GM12864 (cell line): Measurements from ENCODE around the gene SPIB.

ENCODE experiments used
- DNase-seq: peaks from one replicate; pipeline ENCODE4 v3.0.0-alpha.2; 2011; ENCODE audit warnings: low read depth
- H3K4me3 ChIP-seq: 2 replicates; pipeline ENCODE4 v1.5.1; 2011; ENCODE audit warnings: mild to moderate bottlenecking, low read depth, low read length, control low read depth
- TF ChIP-seq, protein P1 (sequence below): IDR thresholded peaks from 2 replicates; pipeline ENCODE4 v1.5.1; 2011; ENCODE audit warnings: low read depth, mild to moderate bottlenecking, moderate library complexity, low read length, control low read depth, inconsistent platforms; ENCODE audit errors: missing control alignments

The SPIB gene

DNA sequence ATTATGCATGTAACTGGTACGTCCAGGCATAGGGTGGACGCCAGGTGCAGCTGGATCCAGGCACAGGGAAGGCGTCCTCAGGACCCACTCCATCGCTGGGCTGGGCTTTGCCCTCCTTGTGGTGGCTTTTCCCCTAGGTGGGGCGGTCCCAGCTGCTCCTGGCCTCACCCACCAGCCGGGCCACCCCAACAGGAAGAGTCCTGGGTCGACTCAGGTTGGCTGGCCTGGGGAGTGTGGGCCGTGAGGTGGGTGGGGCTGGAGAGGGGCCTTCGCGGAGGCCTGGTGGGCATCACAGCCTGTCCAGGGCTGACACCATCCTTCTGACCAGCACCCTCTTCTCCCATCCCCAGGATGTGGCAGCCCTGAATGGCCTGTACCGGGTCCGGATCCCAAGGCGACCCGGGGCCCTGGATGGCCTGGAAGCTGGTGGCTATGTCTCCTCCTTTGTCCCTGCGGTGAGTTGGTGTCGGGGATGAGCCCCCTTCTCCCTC is 61.1 kb downstream of the SPIB start:
- DNase-seq, result no peak
- no peak overlapping the region for H3K4me3 ChIP-seq
- TF ChIP-seq, protein P1, sequence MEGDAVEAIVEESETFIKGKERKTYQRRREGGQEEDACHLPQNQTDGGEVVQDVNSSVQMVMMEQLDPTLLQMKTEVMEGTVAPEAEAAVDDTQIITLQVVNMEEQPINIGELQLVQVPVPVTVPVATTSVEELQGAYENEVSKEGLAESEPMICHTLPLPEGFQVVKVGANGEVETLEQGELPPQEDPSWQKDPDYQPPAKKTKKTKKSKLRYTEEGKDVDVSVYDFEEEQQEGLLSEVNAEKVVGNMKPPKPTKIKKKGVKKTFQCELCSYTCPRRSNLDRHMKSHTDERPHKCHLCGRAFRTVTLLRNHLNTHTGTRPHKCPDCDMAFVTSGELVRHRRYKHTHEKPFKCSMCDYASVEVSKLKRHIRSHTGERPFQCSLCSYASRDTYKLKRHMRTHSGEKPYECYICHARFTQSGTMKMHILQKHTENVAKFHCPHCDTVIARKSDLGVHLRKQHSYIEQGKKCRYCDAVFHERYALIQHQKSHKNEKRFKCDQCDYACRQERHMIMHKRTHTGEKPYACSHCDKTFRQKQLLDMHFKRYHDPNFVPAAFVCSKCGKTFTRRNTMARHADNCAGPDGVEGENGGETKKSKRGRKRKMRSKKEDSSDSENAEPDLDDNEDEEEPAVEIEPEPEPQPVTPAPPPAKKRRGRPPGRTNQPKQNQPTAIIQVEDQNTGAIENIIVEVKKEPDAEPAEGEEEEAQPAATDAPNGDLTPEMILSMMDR, result no peak

DNA sequence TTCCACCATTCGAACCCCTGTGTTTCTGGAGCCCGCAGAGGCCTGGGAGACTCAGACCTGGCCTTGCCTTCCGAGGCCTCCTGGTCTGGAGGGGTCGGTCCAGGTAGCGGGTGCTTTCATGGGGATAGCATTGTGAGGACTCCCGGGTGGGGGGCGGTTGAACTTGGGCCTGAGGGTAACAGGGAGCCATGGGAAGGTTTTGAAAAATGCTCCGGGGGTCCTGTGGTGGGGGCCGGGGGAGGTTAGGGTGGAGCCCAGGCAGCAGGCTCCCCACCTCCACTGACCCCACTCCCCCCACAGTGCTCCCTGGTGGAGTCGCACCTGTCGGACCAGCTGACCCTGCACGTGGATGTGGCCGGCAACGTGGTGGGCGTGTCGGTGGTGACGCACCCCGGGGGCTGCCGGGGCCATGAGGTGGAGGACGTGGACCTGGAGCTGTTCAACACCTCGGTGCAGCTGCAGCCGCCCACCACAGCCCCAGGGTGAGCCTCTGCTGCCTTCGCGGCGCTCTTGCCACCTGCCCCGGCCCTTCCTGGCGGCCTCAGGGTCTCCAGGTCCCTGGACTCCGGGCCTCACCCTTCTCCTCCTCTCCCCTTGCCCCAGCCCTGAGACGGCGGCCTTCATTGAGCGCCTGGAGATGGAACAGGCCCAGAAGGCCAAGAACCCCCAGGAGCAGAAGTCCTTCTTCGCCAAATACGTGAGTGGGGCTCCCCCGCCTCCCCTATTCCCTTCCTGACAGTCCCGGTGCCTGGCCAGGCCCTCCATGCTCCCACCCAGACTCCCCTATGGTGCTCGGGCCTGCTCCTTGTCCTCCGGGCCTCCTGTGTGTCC is 61.8 kb downstream of the SPIB start:
- TF ChIP-seq, protein P1, result no peak
- H3K4me3 ChIP-seq, result no peak overlapping the region
- DNase-seq, result no peak
